Suprapubic skin (tissue), 4 donors: ENCODE data around the gene TUNAR. TPM values are rescaled to one million over a fixed set of nuclear protein-coding genes. Genes with fewer than 3 reads are reported as not detected.

ENCODE experiments used
- DNase-seq, 2 donors: peaks; one replicate each; pipeline ENCODE4 v3.0.0-alpha.2; 2019; ENCODE audit warnings: low spot score in 2 of 2
- H3K27ac ChIP-seq: fragments of 200-600 bp; sonication (generic); one replicate; pipeline ENCODE4 v1.5.1; 2019
- H3K27me3 ChIP-seq: fragments of 200-600 bp; sonication (generic); one replicate; pipeline ENCODE4 v1.5.1; 2019
- H3K36me3 ChIP-seq: fragments of 200-600 bp; sonication (generic); one replicate; pipeline ENCODE4 v1.5.1; 2019
- H3K4me1 ChIP-seq: fragments of 200-600 bp; sonication (generic); one replicate; pipeline ENCODE4 v1.5.1; 2019
- H3K4me3 ChIP-seq: fragments of 200-600 bp; sonication (generic); one replicate; pipeline ENCODE4 v1.5.1; 2019; ENCODE audit warnings: mild to moderate bottlenecking
- H3K9me3 ChIP-seq: fragments of 200-600 bp; sonication (generic); one replicate; pipeline ENCODE4 v1.5.1; 2019
- CTCF ChIP-seq, 2 donors: fragments of 200-600 bp in 1 of 2; fragments of 450-650 bp in 1 of 2; sonication (generic) in 1 of 2; IDR thresholded peaks; one replicate each; pipeline ENCODE4 v1.5.1; 2016 to 2019; ENCODE audit warnings: antibody characterized with exemption in 2 of 2, mild to moderate bottlenecking in 1 of 2, moderate library complexity in 1 of 2
- EP300 ChIP-seq: sonication (generic); formaldehyde crosslinking; IDR thresholded peaks from one replicate; pipeline ENCODE4 v1.6.1; 2017; ENCODE audit warnings: antibody characterized with exemption
- POLR2A ChIP-seq, 2 donors: fragments of 450-650 bp; IDR thresholded peaks; one replicate each; pipeline ENCODE4 v1.6.1; 2017; ENCODE audit warnings: antibody characterized with exemption in 2 of 2, mild to moderate bottlenecking in 2 of 2, moderate library complexity in 2 of 2
- POLR2AphosphoS5 ChIP-seq, 3 donors: sonication (generic); formaldehyde crosslinking; IDR thresholded peaks; one replicate each; pipeline ENCODE4 v1.6.1; 2017; ENCODE audit warnings: antibody characterized with exemption in 3 of 3
- WGBS: methylation state at CpG from one replicate; pipeline ENCODE4 v1.1.5; 2018; 5-methylcytosine and 5-hydroxymethylcytosine counted together
- total RNA-seq, 4 donors: library from RNA; depleted of rRNA; stranded (reverse); fragments of >200 nt; gene quantifications; one replicate each; pipeline ENCODE4 v1.1.0, GENCODE V29; 2016

The TUNAR gene
- total RNA-seq, 4 donors from 2014 or later: not detected

- WGBS: 74% methylated on average over 5 of the region's 5 CpGs
- peaks cover 10% of the 10 kb centered on the region for H3K27me3 ChIP-seq
These were observed 37.8 kb upstream of the TUNAR start for GRCh38 chr14:95838862-95839261.

GRCh38 chr14:95840094-95840700 is 36.4 kb upstream of the TUNAR start:
- H3K27ac ChIP-seq: no peak overlapping the region
- no peak overlapping the region for H3K4me3 ChIP-seq
- no peaks in the 10 kb centered on the region for H3K9me3 ChIP-seq
- H3K4me1 ChIP-seq: no peaks in the 10 kb centered on the region
- TF ChIP-seq POLR2AphosphoS5 (IDR thresholded peaks at IDR 0.05) (no peak), CTCF (IDR thresholded peaks at IDR 0.05) (no peak), POLR2A (IDR thresholded peaks at IDR 0.05) (no peak), EP300 (no peak)
- no peak for DNase-seq
- no peaks in the 10 kb centered on the region for H3K36me3 ChIP-seq
- 83% methylated on average over 7 of the region's 7 CpGs for WGBS
- H3K27me3 ChIP-seq: peaks cover 5% of the 10 kb centered on the region

More at GRCh38 chr14:95838862-95839261, 37.8 kb upstream of the TUNAR start:
- Histone ChIP-seq H3K36me3 (no peaks in the 10 kb centered on the region), H3K9me3 (no peaks in the 10 kb centered on the region), H3K27ac (no peak overlapping the region), H3K4me3 (no peak overlapping the region), H3K4me1 (no peaks in the 10 kb centered on the region)
- no peak for DNase-seq
- no peak for TF ChIP-seq EP300
- no peak for TF ChIP-seq POLR2AphosphoS5 (IDR thresholded peaks at IDR 0.05)
- TF ChIP-seq CTCF (IDR thresholded peaks at IDR 0.05): no peak

DNA sequence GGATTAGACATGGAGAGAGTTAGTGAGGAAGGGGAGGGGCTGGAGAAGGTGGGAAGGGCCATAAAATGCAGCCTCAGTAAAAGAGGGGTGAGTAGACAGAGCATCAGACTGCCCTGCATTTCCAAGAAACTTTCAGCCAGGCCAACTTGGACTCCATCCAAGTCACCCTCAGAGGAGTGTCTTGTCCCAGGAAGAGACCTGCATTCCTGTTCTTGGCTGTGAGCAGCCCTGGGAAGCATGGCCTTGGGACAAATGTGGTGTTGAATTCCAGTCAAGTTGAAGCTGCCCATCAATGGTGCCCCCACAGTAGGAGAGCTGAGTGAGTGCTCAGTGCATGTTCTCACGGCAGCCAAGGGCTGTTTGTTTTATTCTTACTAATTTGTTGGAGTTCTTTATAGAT is 35.0 kb upstream of the TUNAR start:
- Histone ChIP-seq H3K27ac (no peak overlapping the region), H3K4me3 (no peak overlapping the region), H3K27me3 (peaks cover 15% of the 10 kb centered on the region), H3K36me3 (no peaks in the 10 kb centered on the region), H3K9me3 (no peaks in the 10 kb centered on the region), H3K4me1 (no peaks in the 10 kb centered on the region)
- WGBS: 52% methylated on average over 1 of the region's 1 CpG
- TF ChIP-seq POLR2AphosphoS5 (IDR thresholded peaks at IDR 0.05) (no peak), POLR2A (IDR thresholded peaks at IDR 0.05) (no peak), CTCF (IDR thresholded peaks at IDR 0.05) (no peak), EP300 (no peak)
- no peak for DNase-seq

DNA sequence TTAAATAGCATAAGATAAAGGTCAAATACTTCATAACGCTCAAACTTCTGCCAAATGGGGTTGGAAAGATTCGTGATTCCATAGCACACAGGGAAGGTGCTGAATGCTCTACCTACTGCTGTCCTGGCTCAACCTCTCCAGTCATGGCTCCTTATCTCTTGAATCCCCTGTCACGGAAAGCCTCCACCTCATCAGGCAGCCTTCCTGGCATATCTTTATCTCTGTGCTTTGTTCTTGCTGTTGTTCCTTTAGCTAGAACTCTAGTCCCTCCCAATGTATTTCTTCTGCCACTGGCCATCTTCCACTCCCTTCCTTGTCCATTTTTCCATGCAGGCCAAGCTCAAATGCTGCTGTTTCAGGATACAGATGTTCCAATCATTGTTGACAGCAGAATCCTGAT is 26.9 kb upstream of the TUNAR start:
- Histone ChIP-seq H3K4me1 (no peaks in the 10 kb centered on the region), H3K36me3 (no peaks in the 10 kb centered on the region), H3K4me3 (no peak overlapping the region), H3K9me3 (no peaks in the 10 kb centered on the region), H3K27ac (no peak overlapping the region), H3K27me3 (peaks cover 24% of the 10 kb centered on the region)
- DNase-seq: no peak
- TF ChIP-seq POLR2A (IDR thresholded peaks at IDR 0.05): no peak
- 66% methylated on average over 3 of the region's 3 CpGs for WGBS

DNA sequence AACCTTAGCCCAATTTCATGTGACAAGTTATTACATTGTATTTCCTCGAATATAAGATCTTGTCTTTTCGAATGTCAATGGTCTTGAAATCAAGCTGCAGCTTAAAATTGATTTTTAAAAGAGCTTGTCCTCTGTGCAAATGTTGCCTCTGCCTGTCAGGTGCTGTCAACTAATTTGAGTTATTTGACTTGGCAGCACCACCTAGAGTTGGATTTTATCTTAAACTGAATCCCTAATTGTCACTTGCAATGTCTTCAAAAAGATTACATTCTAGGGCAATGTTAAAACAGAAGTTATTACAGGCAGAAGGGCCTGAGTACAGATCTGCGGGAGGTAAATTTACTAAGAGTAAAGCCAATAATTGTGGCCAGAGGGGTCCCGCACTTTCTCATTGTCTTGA is 26.2 kb upstream of the TUNAR start:
- no peak for TF ChIP-seq EP300
- TF ChIP-seq POLR2A (IDR thresholded peaks at IDR 0.05): no peak
- TF ChIP-seq POLR2AphosphoS5 (IDR thresholded peaks at IDR 0.05): no peak
- no peak for TF ChIP-seq CTCF (IDR thresholded peaks at IDR 0.05)
- no peaks in the 10 kb centered on the region for H3K36me3 ChIP-seq
- DNase-seq: no peak
- no peaks in the 10 kb centered on the region for H3K9me3 ChIP-seq
- peaks cover 24% of the 10 kb centered on the region for H3K27me3 ChIP-seq
- 69% methylated on average over 4 of the region's 4 CpGs for WGBS
- no peak overlapping the region for H3K4me3 ChIP-seq
- H3K27ac ChIP-seq: no peak overlapping the region
- no peaks in the 10 kb centered on the region for H3K4me1 ChIP-seq

DNA sequence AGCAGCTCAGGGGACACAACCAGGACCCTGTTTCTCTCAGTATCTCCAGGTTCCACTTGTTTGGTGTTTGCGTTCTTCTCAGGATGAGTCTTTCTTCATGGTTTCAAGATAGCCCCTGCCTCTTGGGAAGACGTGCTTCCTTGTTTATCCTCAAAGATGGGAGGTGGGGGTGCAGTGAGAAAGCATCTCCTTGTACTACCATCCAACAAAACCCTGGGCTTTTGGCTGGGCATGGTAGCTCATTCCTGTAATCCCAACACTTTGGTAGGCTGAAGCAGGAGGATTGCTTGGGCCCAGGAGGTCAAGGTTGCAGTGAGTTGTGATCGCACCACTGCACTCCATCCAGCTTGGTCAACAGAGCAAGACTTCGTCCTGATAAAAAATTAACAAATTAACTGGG is 21.0 kb upstream of the TUNAR start:
- no peak overlapping the region for H3K4me3 ChIP-seq
- no peak overlapping the region for H3K27ac ChIP-seq
- no peaks in the 10 kb centered on the region for H3K4me1 ChIP-seq
- no peaks in the 10 kb centered on the region for H3K36me3 ChIP-seq
- H3K27me3 ChIP-seq: peaks cover 10% of the 10 kb centered on the region
- no peaks in the 10 kb centered on the region for H3K9me3 ChIP-seq
- DNase-seq: no peak
- TF ChIP-seq EP300 (no peak), POLR2A (IDR thresholded peaks at IDR 0.05) (no peak), CTCF (IDR thresholded peaks at IDR 0.05) (no peak), POLR2AphosphoS5 (IDR thresholded peaks at IDR 0.05) (no peak)
- 92% methylated on average over 4 of the region's 4 CpGs for WGBS
